Measurements from ENCODE around the gene HCAR3.

DNA sequence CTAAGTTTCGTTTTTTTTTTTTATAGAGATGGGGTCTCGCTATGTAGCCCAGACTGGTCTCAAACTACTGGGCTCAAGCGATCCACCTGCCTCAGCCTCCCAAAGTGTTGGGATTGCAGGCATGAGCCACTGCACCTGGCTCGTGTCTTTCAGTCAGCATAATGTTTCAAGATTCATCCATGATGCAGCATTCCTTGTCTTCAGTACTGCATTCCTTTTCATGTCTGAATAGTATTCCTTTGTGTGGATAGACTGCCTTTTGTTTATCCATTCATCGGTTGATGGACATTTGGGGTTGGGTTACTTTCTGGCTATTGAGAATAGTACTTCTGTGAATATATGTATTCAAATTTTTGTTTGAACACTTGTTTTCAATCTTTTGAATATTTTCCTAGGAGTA, 50.9 kb downstream of the HCAR3 start:
- TF ChIP-seq, protein P1, sequence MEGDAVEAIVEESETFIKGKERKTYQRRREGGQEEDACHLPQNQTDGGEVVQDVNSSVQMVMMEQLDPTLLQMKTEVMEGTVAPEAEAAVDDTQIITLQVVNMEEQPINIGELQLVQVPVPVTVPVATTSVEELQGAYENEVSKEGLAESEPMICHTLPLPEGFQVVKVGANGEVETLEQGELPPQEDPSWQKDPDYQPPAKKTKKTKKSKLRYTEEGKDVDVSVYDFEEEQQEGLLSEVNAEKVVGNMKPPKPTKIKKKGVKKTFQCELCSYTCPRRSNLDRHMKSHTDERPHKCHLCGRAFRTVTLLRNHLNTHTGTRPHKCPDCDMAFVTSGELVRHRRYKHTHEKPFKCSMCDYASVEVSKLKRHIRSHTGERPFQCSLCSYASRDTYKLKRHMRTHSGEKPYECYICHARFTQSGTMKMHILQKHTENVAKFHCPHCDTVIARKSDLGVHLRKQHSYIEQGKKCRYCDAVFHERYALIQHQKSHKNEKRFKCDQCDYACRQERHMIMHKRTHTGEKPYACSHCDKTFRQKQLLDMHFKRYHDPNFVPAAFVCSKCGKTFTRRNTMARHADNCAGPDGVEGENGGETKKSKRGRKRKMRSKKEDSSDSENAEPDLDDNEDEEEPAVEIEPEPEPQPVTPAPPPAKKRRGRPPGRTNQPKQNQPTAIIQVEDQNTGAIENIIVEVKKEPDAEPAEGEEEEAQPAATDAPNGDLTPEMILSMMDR (IDR thresholded peaks at IDR 0.05; ENCODE audit: low read depth, low read length, poor library complexity, severe bottlenecking) = no peak
- TF ChIP-seq EZH2phosphoT487 (IDR thresholded peaks at IDR 0.05; ENCODE audit: borderline replicate concordance, low read length) = no peak

All from DOHH2 (cell line).